GM12892 (cell line): ENCODE data around the gene ECE1.

ENCODE experiments used
- POLR2A ChIP-seq: IDR thresholded peaks from 2 replicates; pipeline ENCODE4 v1.6.1; 2011; ENCODE audit warnings: low read depth, low read length, control low read depth
- POLR2AphosphoS5 ChIP-seq: IDR thresholded peaks from 2 replicates; pipeline ENCODE4 v1.6.1; 2011; ENCODE audit warnings: low read depth, low read length, control low read depth
- TAF1 ChIP-seq: IDR thresholded peaks from 2 replicates; pipeline ENCODE4 v1.6.1; 2011; ENCODE audit warnings: low read depth, mild to moderate bottlenecking, control low read depth, low read length, borderline replicate concordance

DNA sequence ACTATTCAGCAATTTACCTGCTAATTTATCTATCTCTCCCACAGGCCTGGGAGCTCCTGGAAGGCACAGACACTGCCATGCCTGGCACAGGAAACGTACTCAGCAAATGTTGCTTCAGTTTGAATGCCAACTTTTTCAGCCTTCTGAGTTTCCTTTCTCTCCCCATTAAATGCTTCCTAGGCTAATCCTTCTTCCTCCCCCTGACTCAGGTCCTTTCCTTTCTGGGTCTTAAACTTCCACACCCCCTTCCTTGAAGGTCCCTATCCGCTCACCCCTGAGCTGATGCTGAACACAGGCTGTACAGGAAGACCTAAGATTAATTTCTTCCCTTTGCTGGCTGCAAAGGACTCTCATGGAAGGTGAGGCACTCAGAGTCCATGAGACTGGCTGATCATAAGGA, 40.3 kb upstream of the ECE1 start:
- TF ChIP-seq POLR2A (no peak), POLR2AphosphoS5 (no peak), TAF1 (no peak)
